ENCODE measurements around the gene PRSS36.
"Not testable (repeated sequence)": the region's sequence is repeated elsewhere in the genome, so short reads cannot be mapped to it uniquely, and the experiment has no call there.

GRCh38 chr16:31136822-31137499 lies 12.9 kb downstream of the PRSS36 start:
- TF ChIP-seq, protein P1, sequence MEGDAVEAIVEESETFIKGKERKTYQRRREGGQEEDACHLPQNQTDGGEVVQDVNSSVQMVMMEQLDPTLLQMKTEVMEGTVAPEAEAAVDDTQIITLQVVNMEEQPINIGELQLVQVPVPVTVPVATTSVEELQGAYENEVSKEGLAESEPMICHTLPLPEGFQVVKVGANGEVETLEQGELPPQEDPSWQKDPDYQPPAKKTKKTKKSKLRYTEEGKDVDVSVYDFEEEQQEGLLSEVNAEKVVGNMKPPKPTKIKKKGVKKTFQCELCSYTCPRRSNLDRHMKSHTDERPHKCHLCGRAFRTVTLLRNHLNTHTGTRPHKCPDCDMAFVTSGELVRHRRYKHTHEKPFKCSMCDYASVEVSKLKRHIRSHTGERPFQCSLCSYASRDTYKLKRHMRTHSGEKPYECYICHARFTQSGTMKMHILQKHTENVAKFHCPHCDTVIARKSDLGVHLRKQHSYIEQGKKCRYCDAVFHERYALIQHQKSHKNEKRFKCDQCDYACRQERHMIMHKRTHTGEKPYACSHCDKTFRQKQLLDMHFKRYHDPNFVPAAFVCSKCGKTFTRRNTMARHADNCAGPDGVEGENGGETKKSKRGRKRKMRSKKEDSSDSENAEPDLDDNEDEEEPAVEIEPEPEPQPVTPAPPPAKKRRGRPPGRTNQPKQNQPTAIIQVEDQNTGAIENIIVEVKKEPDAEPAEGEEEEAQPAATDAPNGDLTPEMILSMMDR (IDR thresholded peaks at IDR 0.05; ENCODE audit: insufficient read depth, low read length, poor library complexity, severe bottlenecking), result not testable (repeated sequence)
- TF ChIP-seq EZH2phosphoT487 (conservative IDR thresholded peaks at IDR 0.05; ENCODE audit: low read length), result not testable (repeated sequence)
